ENCODE data around the gene CLTCL1. TPM values are rescaled to one million over a fixed set of nuclear protein-coding genes. Genes with fewer than 3 reads are reported as not detected.
A peak's percentile ranks its signal among the peaks of the same experiment; 100 is the strongest.

The CLTCL1 gene
- total and polyA plus RNA-seq, 9 of the 15 experiments (the other 6 are each of a cell fraction or from before 2014, with no cell fraction given), result 1.1 to 11.7 (median 5.0) TPM

DNA sequence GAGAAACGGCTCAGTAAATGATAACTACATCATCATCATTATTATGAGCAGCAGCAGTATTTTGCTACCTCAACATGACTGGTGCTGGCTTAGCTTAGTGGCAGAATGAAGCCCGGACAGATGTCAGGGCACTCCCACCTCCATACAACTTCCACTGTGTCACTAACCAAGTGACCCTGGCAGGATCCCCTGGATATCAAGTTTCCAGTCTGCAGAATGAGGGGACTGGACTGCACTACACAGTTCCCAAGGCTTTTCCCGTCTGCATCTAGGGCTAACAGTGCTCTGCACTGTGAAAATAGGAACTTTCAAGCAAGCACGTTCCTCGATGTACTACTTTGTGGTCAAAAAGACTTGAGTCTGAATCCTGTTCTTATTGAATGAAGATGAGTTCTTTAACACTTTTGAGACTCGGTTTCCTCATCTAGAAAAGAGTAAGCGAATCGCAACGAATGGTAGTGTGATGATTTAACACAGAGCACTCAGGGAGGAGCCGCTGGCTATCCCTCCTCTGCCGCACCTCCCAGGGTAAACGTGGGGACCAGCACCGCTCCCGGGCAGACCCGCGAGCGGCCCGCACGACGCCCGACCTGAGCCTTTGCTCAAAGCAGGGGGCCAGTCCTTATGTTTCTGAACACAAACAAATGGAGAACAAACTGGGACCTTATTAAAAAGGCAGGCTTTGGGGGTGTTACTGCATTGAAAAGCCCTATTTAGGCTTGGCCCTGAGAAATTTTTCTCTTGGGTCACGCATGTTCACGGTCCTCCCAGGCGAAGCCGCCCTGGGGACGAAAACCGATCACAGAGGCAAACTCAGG, 910 bp downstream of the CLTCL1 start (continued):
- TF ChIP-seq, protein P1, sequence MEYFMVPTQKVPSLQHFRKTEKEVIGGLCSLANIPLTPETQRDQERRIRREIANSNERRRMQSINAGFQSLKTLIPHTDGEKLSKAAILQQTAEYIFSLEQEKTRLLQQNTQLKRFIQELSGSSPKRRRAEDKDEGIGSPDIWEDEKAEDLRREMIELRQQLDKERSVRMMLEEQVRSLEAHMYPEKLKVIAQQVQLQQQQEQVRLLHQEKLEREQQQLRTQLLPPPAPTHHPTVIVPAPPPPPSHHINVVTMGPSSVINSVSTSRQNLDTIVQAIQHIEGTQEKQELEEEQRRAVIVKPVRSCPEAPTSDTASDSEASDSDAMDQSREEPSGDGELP (CRISPR knock-in tag; IDR thresholded peaks at IDR 0.05; ENCODE audit: borderline replicate concordance), result no peak
- TF ChIP-seq CBFA2T2 (conservative IDR thresholded peaks at IDR 0.05) (no peak), ZNF184 (CRISPR knock-in tag; IDR thresholded peaks at IDR 0.05) (no peak), TCF3 (CRISPR knock-in tag; IDR thresholded peaks at IDR 0.05) (no peak), ATF1 (CRISPR knock-in tag; IDR thresholded peaks at IDR 0.05) (no peak), ATF1 (tag; IDR thresholded peaks at IDR 0.05) (no peak), ZNF668 (CRISPR knock-in tag; IDR thresholded peaks at IDR 0.05) (no peak), MTA2 (IDR thresholded peaks at IDR 0.05; ENCODE audit: low read depth) (no peak), RNF2 (IDR thresholded peaks at IDR 0.05) (no peak), SMAD2 (IDR thresholded peaks at IDR 0.05; ENCODE audit: low read depth, low read length) (no peak), BRCA1 (IDR thresholded peaks at IDR 0.05) (no peak), BRCA1 (CRISPR knock-in tag; IDR thresholded peaks at IDR 0.05) (no peak), DIDO1 (tag; IDR thresholded peaks at IDR 0.05; ENCODE audit: low read depth) (no peak; the same call in 1 of the 2 replicates), TOE1 (IDR thresholded peaks at IDR 0.05; ENCODE audit: borderline replicate concordance) (no peak), TOE1 (CRISPR knock-in tag; IDR thresholded peaks at IDR 0.05; ENCODE audit: borderline replicate concordance, low read depth) (0 out of 2 replicates have a peak, but pooled peaks have one; percentile 6), NEUROD1 (IDR thresholded peaks at IDR 0.05; ENCODE audit: borderline replicate concordance, low read depth, low read length, partially characterized antibody) (no peak), ZKSCAN1 (IDR thresholded peaks at IDR 0.05; ENCODE audit: low read depth, low read length) (0 out of 2 replicates have a peak, but pooled peaks have one; percentile 0)
- TF ChIP-seq, protein P2, sequence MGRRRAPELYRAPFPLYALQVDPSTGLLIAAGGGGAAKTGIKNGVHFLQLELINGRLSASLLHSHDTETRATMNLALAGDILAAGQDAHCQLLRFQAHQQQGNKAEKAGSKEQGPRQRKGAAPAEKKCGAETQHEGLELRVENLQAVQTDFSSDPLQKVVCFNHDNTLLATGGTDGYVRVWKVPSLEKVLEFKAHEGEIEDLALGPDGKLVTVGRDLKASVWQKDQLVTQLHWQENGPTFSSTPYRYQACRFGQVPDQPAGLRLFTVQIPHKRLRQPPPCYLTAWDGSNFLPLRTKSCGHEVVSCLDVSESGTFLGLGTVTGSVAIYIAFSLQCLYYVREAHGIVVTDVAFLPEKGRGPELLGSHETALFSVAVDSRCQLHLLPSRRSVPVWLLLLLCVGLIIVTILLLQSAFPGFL (CRISPR knock-in tag; IDR thresholded peaks at IDR 0.05), result no peak
- TF ChIP-seq, protein P3, sequence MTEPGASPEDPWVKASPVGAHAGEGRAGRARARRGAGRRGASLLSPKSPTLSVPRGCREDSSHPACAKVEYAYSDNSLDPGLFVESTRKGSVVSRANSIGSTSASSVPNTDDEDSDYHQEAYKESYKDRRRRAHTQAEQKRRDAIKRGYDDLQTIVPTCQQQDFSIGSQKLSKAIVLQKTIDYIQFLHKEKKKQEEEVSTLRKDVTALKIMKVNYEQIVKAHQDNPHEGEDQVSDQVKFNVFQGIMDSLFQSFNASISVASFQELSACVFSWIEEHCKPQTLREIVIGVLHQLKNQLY (CRISPR knock-in tag; conservative IDR thresholded peaks at IDR 0.05), result no peak
- TF ChIP-seq, protein P4, sequence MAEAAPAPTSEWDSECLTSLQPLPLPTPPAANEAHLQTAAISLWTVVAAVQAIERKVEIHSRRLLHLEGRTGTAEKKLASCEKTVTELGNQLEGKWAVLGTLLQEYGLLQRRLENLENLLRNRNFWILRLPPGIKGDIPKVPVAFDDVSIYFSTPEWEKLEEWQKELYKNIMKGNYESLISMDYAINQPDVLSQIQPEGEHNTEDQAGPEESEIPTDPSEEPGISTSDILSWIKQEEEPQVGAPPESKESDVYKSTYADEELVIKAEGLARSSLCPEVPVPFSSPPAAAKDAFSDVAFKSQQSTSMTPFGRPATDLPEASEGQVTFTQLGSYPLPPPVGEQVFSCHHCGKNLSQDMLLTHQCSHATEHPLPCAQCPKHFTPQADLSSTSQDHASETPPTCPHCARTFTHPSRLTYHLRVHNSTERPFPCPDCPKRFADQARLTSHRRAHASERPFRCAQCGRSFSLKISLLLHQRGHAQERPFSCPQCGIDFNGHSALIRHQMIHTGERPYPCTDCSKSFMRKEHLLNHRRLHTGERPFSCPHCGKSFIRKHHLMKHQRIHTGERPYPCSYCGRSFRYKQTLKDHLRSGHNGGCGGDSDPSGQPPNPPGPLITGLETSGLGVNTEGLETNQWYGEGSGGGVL (CRISPR knock-in tag; IDR thresholded peaks at IDR 0.05), result no peak
- TF ChIP-seq, protein P5, sequence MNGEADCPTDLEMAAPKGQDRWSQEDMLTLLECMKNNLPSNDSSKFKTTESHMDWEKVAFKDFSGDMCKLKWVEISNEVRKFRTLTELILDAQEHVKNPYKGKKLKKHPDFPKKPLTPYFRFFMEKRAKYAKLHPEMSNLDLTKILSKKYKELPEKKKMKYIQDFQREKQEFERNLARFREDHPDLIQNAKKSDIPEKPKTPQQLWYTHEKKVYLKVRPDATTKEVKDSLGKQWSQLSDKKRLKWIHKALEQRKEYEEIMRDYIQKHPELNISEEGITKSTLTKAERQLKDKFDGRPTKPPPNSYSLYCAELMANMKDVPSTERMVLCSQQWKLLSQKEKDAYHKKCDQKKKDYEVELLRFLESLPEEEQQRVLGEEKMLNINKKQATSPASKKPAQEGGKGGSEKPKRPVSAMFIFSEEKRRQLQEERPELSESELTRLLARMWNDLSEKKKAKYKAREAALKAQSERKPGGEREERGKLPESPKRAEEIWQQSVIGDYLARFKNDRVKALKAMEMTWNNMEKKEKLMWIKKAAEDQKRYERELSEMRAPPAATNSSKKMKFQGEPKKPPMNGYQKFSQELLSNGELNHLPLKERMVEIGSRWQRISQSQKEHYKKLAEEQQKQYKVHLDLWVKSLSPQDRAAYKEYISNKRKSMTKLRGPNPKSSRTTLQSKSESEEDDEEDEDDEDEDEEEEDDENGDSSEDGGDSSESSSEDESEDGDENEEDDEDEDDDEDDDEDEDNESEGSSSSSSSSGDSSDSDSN (IDR thresholded peaks at IDR 0.05; ENCODE audit: borderline replicate concordance in 1 of 2, low read depth in 2 of 2, low read length in 2 of 2), result 0 out of 4 replicates have a peak, but pooled peaks of 1 of the 2 experiments have one; percentile 77
